Gastroesophageal sphincter (tissue), 4 donors: ENCODE results near the gene HDDC3. TPM values are rescaled to one million over a fixed set of nuclear protein-coding genes. Genes with fewer than 3 reads are reported as not detected.
A peak's percentile ranks its signal among the peaks of the same experiment; 100 is the strongest.

ENCODE experiments used
- ATAC-seq: fragments of 150-250 bp; one replicate; pipeline ENCODE4 v1.9.1; 2016; ENCODE audit warnings: mild to moderate bottlenecking, moderate library complexity
- H3K27ac ChIP-seq, 4 donors: fragments of 200-600 bp; sonication (generic) in 3 of 4; 1 replicate in 3 of 4; 2 replicates in 1 of 4; pipeline ENCODE4 v1.5.1; 2016 to 2019
- H3K27me3 ChIP-seq: fragments of 200-600 bp; sonication (generic); one replicate; pipeline ENCODE4 v1.5.1; 2019
- H3K36me3 ChIP-seq, 2 donors: fragments of 200-600 bp; sonication (generic); one replicate each; pipeline ENCODE4 v1.5.1; 2019; ENCODE audit warnings: control low read depth in 1 of 2
- H3K4me1 ChIP-seq, 3 donors: fragments of 200-600 bp; sonication (generic); 1 replicate in 2 of 3; 2 replicates in 1 of 3; pipeline ENCODE4 v1.5.1; 2016 to 2019; ENCODE audit warnings: control low read depth in 2 of 3
- H3K4me3 ChIP-seq, 2 donors: fragments of 200-600 bp; sonication (generic); one replicate each; pipeline ENCODE4 v1.5.1; 2019; ENCODE audit warnings: mild to moderate bottlenecking in 1 of 2, moderate library complexity in 1 of 2
- H3K9me3 ChIP-seq, 3 donors: fragments of 200-600 bp; sonication (generic); one replicate each; pipeline ENCODE4 v1.5.1; 2017 to 2019; ENCODE audit warnings: control low read depth in 2 of 3
- CTCF ChIP-seq, 4 experiments: fragments of 200-600 bp in 2 of 4; fragments of 450-650 bp in 2 of 4; sonication (generic) in 1 of 4; IDR thresholded peaks; one replicate each; pipeline ENCODE4 v1.5.1; 2017 to 2019; ENCODE audit warnings: antibody characterized with exemption in 4 of 4, mild to moderate bottlenecking in 2 of 4, moderate library complexity in 2 of 4
- EP300 ChIP-seq: sonication (generic); formaldehyde crosslinking; IDR thresholded peaks from one replicate; pipeline ENCODE4 v1.6.1; 2017; ENCODE audit warnings: antibody characterized with exemption, mild to moderate bottlenecking
- POLR2A ChIP-seq, 2 donors: fragments of 450-650 bp; IDR thresholded peaks; one replicate each; pipeline ENCODE4 v1.6.1; 2017; ENCODE audit warnings: antibody characterized with exemption in 2 of 2, mild to moderate bottlenecking in 2 of 2, moderate library complexity in 1 of 2
- POLR2AphosphoS5 ChIP-seq: sonication (generic); formaldehyde crosslinking; IDR thresholded peaks from one replicate; pipeline ENCODE4 v1.6.1; 2017; ENCODE audit warnings: antibody characterized with exemption
- WGBS, 2 donors: methylation state at CpG; one replicate each; pipeline ENCODE4 v1.1.5; 2018; ENCODE audit warnings: low coverage in 1 of 2; 5-methylcytosine and 5-hydroxymethylcytosine counted together
- total RNA-seq, 4 donors: library from RNA; depleted of rRNA; stranded (reverse); fragments of >200 nt; gene quantifications; one replicate each; pipeline ENCODE4 v1.1.0, GENCODE V29; 2016

HDDC3 gene
- total RNA-seq, 4 donors from 2014 or later, result 5.9 to 17.1 (median 8.3) TPM

GRCh38 chr15:90887037-90887481 lies 45.3 kb downstream of the HDDC3 start:
- Histone ChIP-seq H3K4me3 (no peak overlapping the region), H3K27ac (peak overlapping the region in 1 of 4 donors; percentile 94), H3K36me3 (peaks cover 0 to 57% of the 10 kb centered on the region in 2 donors), H3K27me3 (no peaks in the 10 kb centered on the region), H3K4me1 (peaks cover 0 to 50% (median 26%) of the 10 kb centered on the region in 3 donors), H3K9me3 (no peaks in the 10 kb centered on the region)
- whole genome bisulfite sequencing, 2 donors, result no CpG with 5 or more reads among the region's 13 CpGs
- ATAC-seq, result no peak
- TF ChIP-seq CTCF (IDR thresholded peaks at IDR 0.05) (no peak), EP300 (no peak), POLR2A (IDR thresholded peaks at IDR 0.05) (no peak), POLR2AphosphoS5 (no peak)

- Histone ChIP-seq H3K4me3 (no peak overlapping the region), H3K27me3 (no peaks in the 10 kb centered on the region), H3K9me3 (no peaks in the 10 kb centered on the region), H3K27ac (peak overlapping the region in 3 of 4 donors; percentile 14 to 94 (median 89)), H3K4me1 (peaks cover 0 to 50% (median 26%) of the 10 kb centered on the region in 3 donors), H3K36me3 (peaks cover 0 to 57% of the 10 kb centered on the region in 2 donors)
- no peak for ATAC-seq
- 6 to 32% methylated on average over 3 to 5 of the region's 5 CpGs for WGBS, 2 donors
- no peak for TF ChIP-seq POLR2AphosphoS5
- TF ChIP-seq CTCF (IDR thresholded peaks at IDR 0.05), result no peak
- TF ChIP-seq EP300, result no peak
- TF ChIP-seq POLR2A (IDR thresholded peaks at IDR 0.05), result no peak
Measured at GRCh38 chr15:90886291-90886614, 46.1 kb downstream of the HDDC3 start.

GRCh38 chr15:90885432-90886290 lies 46.7 kb downstream of the HDDC3 start:
- Histone ChIP-seq H3K9me3 (no peaks in the 10 kb centered on the region), H3K4me1 (peaks cover 0 to 50% (median 26%) of the 10 kb centered on the region in 3 donors), H3K4me3 (peak overlapping the region in 1 of 2 donors; percentile 53), H3K27me3 (no peaks in the 10 kb centered on the region), H3K36me3 (peaks cover 0 to 57% of the 10 kb centered on the region in 2 donors), H3K27ac (peak overlapping the region in 3 of 4 donors; percentile 88 to 94 (median 89))
- WGBS, 2 donors, result 24 to 90% methylated on average over 2 to 5 of the region's 23 CpGs
- no peak for TF ChIP-seq POLR2A (IDR thresholded peaks at IDR 0.05)
- no peak for TF ChIP-seq POLR2AphosphoS5
- TF ChIP-seq EP300, result no peak
- TF ChIP-seq CTCF (IDR thresholded peaks at IDR 0.05), result peak in 3 of 4 experiments; percentile 92 to 95 (median 95)
- ATAC-seq, result peak; percentile 61

- ATAC-seq, result no peak
- Histone ChIP-seq H3K27ac (peak overlapping the region; percentile 81 to 94 (median 88)), H3K36me3 (peaks cover 0 to 57% of the 10 kb centered on the region in 2 donors), H3K4me1 (peaks cover 0 to 50% (median 26%) of the 10 kb centered on the region in 3 donors), H3K9me3 (no peaks in the 10 kb centered on the region), H3K27me3 (no peaks in the 10 kb centered on the region), H3K4me3 (peak overlapping the region; percentile 32 to 53)
- no peak for TF ChIP-seq POLR2A (IDR thresholded peaks at IDR 0.05)
- TF ChIP-seq EP300, result no peak
- TF ChIP-seq POLR2AphosphoS5, result no peak
- TF ChIP-seq CTCF (IDR thresholded peaks at IDR 0.05), result no peak
- no CpG with 5 or more reads among the region's 16 CpGs for WGBS, 2 donors
Measured at GRCh38 chr15:90884719-90885431, 47.5 kb downstream of the HDDC3 start.
